K562 (cell line): ENCODE data around the gene SLC35E1. TPM values are rescaled to one million over a fixed set of nuclear protein-coding genes. Genes with fewer than 3 reads are reported as not detected.

Source experiments
- ATAC-seq: fragments of 200-7000 bp; cut with Tn5 transposase; 3 replicates; pipeline ENCODE4 v1.9.1; 2020; ENCODE audit warnings: moderate library complexity
- BruUV-seq: library from RNA; stranded (reverse); fragments of 400-500 nt; replicated peaks from 2 replicates; lab custom pipeline; 2021; lab: Mats Ljungman, UMichigan
- CTCF ChIA-PET: fragments of 300-600 bp; formaldehyde crosslinking; extraction: SDS; loops from one replicate; lab custom pipeline; 2021; ENCODE audit warnings: low intra/inter-chr PET ratio; lab: Yijun Ruan, JAX
- POLR2A ChIA-PET: fragments of 300-600, 350-650 bp; sonication (Branson Sonifier 250); formaldehyde crosslinking; extraction: SDS; loops from one replicate; lab custom pipeline; 2021; ENCODE audit warnings: antibody characterized with exemption, inconsistent platforms; lab: Yijun Ruan, JAX
- DNase-seq, 4 experiments: peaks; one replicate each; pipeline versions ENCODE4 v3.0.0 to v3.0.0-alpha.2; 2011 to 2018; ENCODE audit warnings: low spot score in 3 of 4, mixed read lengths in 3 of 4; ENCODE audit errors: extremely low read depth in 1 of 4
- FAIRE-seq: peaks from 2 replicates; lab custom pipeline; 2011; peaks lifted over from hg19 to GRCh38; lab: Jason Lieb, UNC
- H2AFZ ChIP-seq: 2 replicates; pipeline ENCODE4 v1.6.0; 2011; ENCODE audit warnings: low read depth, low read length, control low read depth, inconsistent platforms
- H3K27ac ChIP-seq: fragments of 200-600 bp; 3 replicates; pipeline ENCODE4 v1.8.0; 2011; ENCODE audit warnings: low read depth, mild to moderate bottlenecking, control low read depth, inconsistent platforms, low read length, moderate library complexity, mixed read lengths; ENCODE audit errors: extremely low read depth
- H3K27me3 ChIP-seq, 2 experiments: fragments of 300-600 bp in 1 of 2; 2 replicates in 1 of 2; 3 replicates in 1 of 2; pipeline versions ENCODE4 v1.6.0 to v1.8.0; 2011; ENCODE audit warnings: inconsistent platforms in 2 of 2, low read length in 2 of 2, mild to moderate bottlenecking in 1 of 2, mixed read lengths in 1 of 2, moderate library complexity in 1 of 2; ENCODE audit not compliant: control insufficient read depth in 2 of 2, insufficient read depth in 2 of 2
- H3K36me3 ChIP-seq: fragments of 300-600 bp; 3 replicates; pipeline ENCODE4 v1.8.0; 2011; ENCODE audit warnings: mild to moderate bottlenecking, low read length, inconsistent platforms; ENCODE audit not compliant: control insufficient read depth, insufficient read depth
- H3K4me1 ChIP-seq, 2 experiments: fragments of 200-600 bp in 1 of 2; replicated peaks in 1 of 2; 2 replicates in 1 of 2; 3 replicates in 1 of 2; pipeline versions ENCODE4 v1.5.1 to v1.8.0; 2011; ENCODE audit warnings: inconsistent platforms in 2 of 2, low read length in 2 of 2, mild to moderate bottlenecking in 1 of 2, mixed read lengths in 1 of 2, moderate library complexity in 1 of 2; ENCODE audit not compliant: control insufficient read depth in 2 of 2, insufficient read depth in 2 of 2
- H3K4me2 ChIP-seq: 2 replicates; pipeline ENCODE4 v1.6.1; 2011; ENCODE audit warnings: low read length, control low read depth, inconsistent platforms, mixed read lengths; ENCODE audit not compliant: insufficient read depth
- H3K4me3 ChIP-seq: fragments of 200-600 bp; sonication (generic), shearing (Covaris generic); 2 replicates; pipeline ENCODE4 v1.5.1; 2016; ENCODE audit warnings: control low read depth, inconsistent platforms
- H3K79me2 ChIP-seq: fragments of 200-600 bp; 3 replicates; pipeline ENCODE4 v1.8.0; 2011; ENCODE audit warnings: low read length, inconsistent platforms; ENCODE audit not compliant: control insufficient read depth, insufficient read depth
- H3K9ac ChIP-seq, 2 experiments: 2 replicates each; pipeline versions ENCODE4 v1.6.0 to v1.6.1; 2011; ENCODE audit warnings: low read depth in 2 of 2, low read length in 2 of 2, control low read depth in 1 of 2, inconsistent platforms in 1 of 2, mild to moderate bottlenecking in 1 of 2, mixed read lengths in 1 of 2; ENCODE audit not compliant: insufficient read depth in 1 of 2
- H3K9me1 ChIP-seq: one replicate; pipeline ENCODE4 v1.6.0; 2011; ENCODE audit warnings: inconsistent platforms, mild to moderate bottlenecking, low read length, moderate library complexity; ENCODE audit not compliant: control insufficient read depth, insufficient read depth
- H3K9me3 ChIP-seq: replicated peaks from 2 replicates; pipeline ENCODE4 v1.5.1; 2011; ENCODE audit warnings: low read depth, low read length, inconsistent platforms; ENCODE audit not compliant: control insufficient read depth, insufficient read depth
- H4K20me1 ChIP-seq: replicated peaks from 2 replicates; pipeline ENCODE4 v1.6.1; 2011; ENCODE audit warnings: low read length, inconsistent platforms, mixed read lengths; ENCODE audit not compliant: control insufficient read depth, insufficient read depth
- GTF2E2 ChIP-seq: fragments of 200-800 bp; sonication (Bioruptor generic); IDR thresholded peaks from 2 replicates; pipeline ENCODE4 v1.6.1; 2016; ENCODE audit warnings: missing genetic modification characterization, missing compliant biosample characterization
- HSF4 ChIP-seq: fragments of 250-450 bp; sonication (Bioruptor Pico); IDR thresholded peaks from 2 replicates; pipeline ENCODE4 v2.1.2; 2022; ENCODE audit warnings: mild to moderate bottlenecking, moderate library complexity, borderline replicate concordance
- KDM1A ChIP-seq, 2 experiments: fragments of 450-650 bp; IDR thresholded peaks; 2 replicates each; pipeline ENCODE4 v1.6.1; 2016; ENCODE audit warnings: mild to moderate bottlenecking in 2 of 2
- NR2C2 ChIP-seq, 2 experiments: fragments of 200-800 bp in 1 of 2; sonication (Bioruptor generic) in 1 of 2; sonication (generic) in 1 of 2; formaldehyde crosslinking in 1 of 2; IDR thresholded peaks; 2 replicates each; pipeline versions ENCODE4 v1.6.1 to v1.8.0; 2016 to 2022; ENCODE audit warnings: mild to moderate bottlenecking in 1 of 2, missing compliant biosample characterization in 1 of 2, missing genetic modification characterization in 1 of 2, missing genetic modification reagents in 1 of 2
- PHF20 ChIP-seq: fragments of 450-650 bp; IDR thresholded peaks from 2 replicates; pipeline ENCODE4 v1.6.1; 2018; ENCODE audit not compliant: partially characterized antibody
- STAT5A ChIP-seq: IDR thresholded peaks from 2 replicates; pipeline ENCODE4 v1.6.1; 2012; ENCODE audit warnings: low read length, inconsistent platforms, borderline replicate concordance
- ZC3H11A ChIP-seq: IDR thresholded peaks from 2 replicates; pipeline ENCODE4 v1.6.1; 2012; ENCODE audit warnings: low read depth, low read length, improper control_type of control experiment
- WGBS: fragments of 100-300 bp; shearing (Covaris generic); methylation state at CpG from one replicate; pipeline ENCODE4 v1.1.6; 2016; ENCODE audit warnings: low coverage, mixed read lengths; ENCODE audit not compliant: insufficient coverage; ENCODE audit errors: missing lambda C conversion rate; 5-methylcytosine and 5-hydroxymethylcytosine counted together
- in situ Hi-C: fragments of 300-500 bp; cut with MboI; formaldehyde crosslinking; loops from 4 replicates; pipeline ENCODE4 v1.15.0; 2018; ENCODE audit warnings: inconsistent platforms, mixed read lengths
- intact Hi-C: fragments of 100-400 bp; cut with micrococcal nuclease; formaldehyde crosslinking; loops from 2 replicates; pipeline ENCODE4 v1.14.2; 2022
- polyA plus RNA-seq, 8 experiments: library from polyadenylated mRNA; depleted of rRNA in 4 of 8; stranded (reverse) in 5 of 8; unstranded in 3 of 8; fragments of >200 nt; fragmentation: Nextera tagmentation in 2 of 8; fragmentation: Illumina TruSeq in 1 of 8; extraction: Ambion mirVana in 2 of 8; extraction: Trizol in 1 of 8; gene quantifications; 2 replicates each; pipeline versions ENCODE4 v1.2.1 to v1.2.3, GENCODE V29; 2011 to 2014; ENCODE audit warnings: inconsistent platforms in 1 of 8, missing spikeins in 1 of 8
- total RNA-seq, 7 experiments: library from RNA; depleted of rRNA in 6 of 7; stranded (reverse); fragments of >200 nt in 6 of 7; fragmentation: Illumina TruSeq in 2 of 7; extraction: Trizol in 2 of 7; gene quantifications; 2 replicates each; pipeline versions ENCODE4 v1.2.1 to v1.2.3, GENCODE V29; 2011 to 2021; ENCODE audit warnings: low replicate concordance in 1 of 7
- TF ChIP-seq, protein P1 (sequence below): fragments of 250-450 bp; sonication (Bioruptor Pico); IDR thresholded peaks from 2 replicates; pipeline ENCODE4 v1.5.0; 2021; ENCODE audit warnings: mild to moderate bottlenecking, moderate library complexity
- TF ChIP-seq, protein P2 (sequence below): sonication (generic); formaldehyde crosslinking; IDR thresholded peaks from 2 replicates; pipeline ENCODE4 v1.4.0; 2020; ENCODE audit warnings: mild to moderate bottlenecking, missing genetic modification reagents

SLC35E1 gene
- total and polyA plus RNA-seq, 9 of the 15 experiments (the other 6 are each of a cell fraction or from before 2014, with no cell fraction given) = 15.0 to 40.1 (median 25.7) TPM

DNA sequence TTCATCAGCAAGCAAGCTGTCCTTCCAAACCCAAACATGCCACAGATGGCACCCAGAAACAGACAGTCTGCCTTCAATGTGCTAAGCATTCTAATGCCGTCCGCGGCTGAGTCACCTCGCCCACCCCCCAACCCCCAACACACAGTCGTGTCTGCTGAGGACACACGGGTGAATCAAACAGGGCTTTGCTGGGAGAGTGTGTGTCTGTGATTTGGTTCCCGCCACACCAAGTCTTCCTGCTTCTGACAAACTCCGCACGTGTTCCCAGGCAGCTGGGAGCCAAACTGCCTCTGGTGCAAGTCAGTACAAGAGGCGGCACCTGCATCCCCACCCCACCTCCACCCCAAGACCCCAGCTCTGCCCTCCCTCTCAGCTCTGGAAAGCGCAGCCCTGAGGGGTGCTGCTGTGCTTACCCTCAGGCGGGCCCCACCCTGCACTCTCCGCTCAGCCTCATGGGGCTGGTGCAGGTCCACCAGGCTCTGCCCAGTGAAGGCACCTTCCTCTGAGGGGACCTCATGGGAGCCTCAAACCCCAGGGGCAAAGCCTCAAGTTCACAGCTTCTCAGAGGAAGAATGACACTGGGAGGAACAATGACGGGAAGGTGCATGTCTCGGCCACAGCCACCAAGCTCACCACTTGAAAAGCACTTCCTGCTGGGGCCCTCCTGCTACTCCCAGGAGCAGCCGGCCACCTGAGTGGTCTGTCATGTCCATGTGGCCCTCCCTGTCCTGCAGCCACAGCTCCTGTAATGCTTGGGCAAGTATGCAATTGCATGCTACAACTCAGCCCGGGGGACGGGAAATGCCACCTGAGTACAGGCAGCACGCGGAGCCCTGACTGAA, 15.0 kb upstream of the SLC35E1 start:
- no peak overlapping the region for H3K27ac ChIP-seq
- H3K79me2 ChIP-seq = peaks cover 96% of the 10 kb centered on the region
- no peak for DNase-seq
- peaks cover 13% of the 10 kb centered on the region; the same call in 1 of the 3 replicates for H3K36me3 ChIP-seq
- FAIRE-seq = peak; percentile 55
- peak overlapping the region in 1 of 2 experiments; percentile 75; a peak in 2 of 4 replicates for H3K9ac ChIP-seq
- POLR2A ChIA-PET = interaction anchor here (0.6 to 1.9 kb wide), 5 partner anchors 11 to 1084 kb away, joined by 3 to 8 read pairs (median 3); no protein-coding TSS in a partner anchor
- ATAC-seq = no peak
- H3K27me3 ChIP-seq = no peaks in the 10 kb centered on the region
- TF ChIP-seq, protein P1, sequence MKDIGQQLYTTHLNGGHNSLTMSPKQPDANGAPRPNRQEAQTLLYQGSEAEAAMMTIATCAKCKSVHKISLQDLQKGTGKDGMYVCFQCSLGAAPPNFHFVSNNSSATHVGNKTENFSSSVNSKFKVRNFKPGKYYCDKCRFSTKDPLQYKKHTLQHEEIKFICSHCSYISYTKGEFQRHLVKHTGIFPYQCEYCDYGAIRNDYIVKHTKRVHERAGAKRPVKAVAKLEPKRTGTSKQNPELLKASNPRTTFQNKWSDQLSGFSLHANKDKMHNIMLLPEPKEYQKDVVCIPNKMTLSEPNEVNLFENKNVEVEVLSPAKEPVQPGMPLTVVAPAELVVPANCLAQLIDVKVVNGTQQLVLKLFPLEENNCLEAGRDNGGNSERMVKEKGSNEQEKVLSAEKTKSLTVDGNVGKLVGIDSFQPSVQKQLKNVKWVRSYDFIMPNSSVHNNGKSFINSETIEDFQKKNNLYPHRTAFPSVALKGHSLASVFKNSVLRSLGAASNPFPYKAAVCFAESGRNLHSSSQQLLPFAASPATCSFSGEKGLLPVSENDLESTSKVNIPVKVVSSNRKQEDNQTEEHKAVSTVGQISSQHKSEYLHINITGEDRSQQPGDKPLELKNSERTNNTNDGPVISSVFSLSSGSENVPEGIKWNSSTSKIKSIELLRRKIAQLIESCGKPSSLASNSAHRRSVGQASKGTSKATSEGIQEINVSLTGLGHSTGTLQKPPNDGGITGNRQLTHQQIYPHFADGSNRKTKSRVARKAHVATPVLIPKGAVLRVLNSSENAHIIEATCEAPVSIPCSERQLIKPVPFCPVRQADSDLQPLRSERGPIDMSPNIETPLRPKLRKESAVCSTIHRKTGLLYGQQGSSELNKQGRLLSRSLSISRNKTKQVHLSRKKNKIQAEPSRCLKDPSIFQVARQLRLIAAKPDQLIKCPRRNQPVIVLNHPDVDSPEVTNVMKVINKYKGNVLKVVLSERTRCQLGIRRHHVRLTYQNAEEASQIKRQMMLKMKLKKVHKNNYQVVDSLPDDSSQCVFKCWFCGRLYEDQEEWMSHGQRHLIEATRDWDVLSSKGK (CRISPR knock-in tag) = no peak
- TF ChIP-seq ZC3H11A = no peak
- TF ChIP-seq STAT5A = no peak
- no peak for TF ChIP-seq PHF20
- TF ChIP-seq KDM1A (IDR thresholded peaks at IDR 0.05) = peak in 1 of 2 experiments; percentile 25; a peak in 1 of 4 replicates
- TF ChIP-seq, protein P2, sequence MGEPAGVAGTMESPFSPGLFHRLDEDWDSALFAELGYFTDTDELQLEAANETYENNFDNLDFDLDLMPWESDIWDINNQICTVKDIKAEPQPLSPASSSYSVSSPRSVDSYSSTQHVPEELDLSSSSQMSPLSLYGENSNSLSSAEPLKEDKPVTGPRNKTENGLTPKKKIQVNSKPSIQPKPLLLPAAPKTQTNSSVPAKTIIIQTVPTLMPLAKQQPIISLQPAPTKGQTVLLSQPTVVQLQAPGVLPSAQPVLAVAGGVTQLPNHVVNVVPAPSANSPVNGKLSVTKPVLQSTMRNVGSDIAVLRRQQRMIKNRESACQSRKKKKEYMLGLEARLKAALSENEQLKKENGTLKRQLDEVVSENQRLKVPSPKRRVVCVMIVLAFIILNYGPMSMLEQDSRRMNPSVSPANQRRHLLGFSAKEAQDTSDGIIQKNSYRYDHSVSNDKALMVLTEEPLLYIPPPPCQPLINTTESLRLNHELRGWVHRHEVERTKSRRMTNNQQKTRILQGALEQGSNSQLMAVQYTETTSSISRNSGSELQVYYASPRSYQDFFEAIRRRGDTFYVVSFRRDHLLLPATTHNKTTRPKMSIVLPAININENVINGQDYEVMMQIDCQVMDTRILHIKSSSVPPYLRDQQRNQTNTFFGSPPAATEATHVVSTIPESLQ (CRISPR knock-in tag) = no peak
- no peak for TF ChIP-seq NR2C2 (CRISPR knock-in tag; IDR thresholded peaks at IDR 0.05)
- TF ChIP-seq NR2C2 (tag; IDR thresholded peaks at IDR 0.05) = no peak
- no peak for TF ChIP-seq GTF2E2 (tag)
- TF ChIP-seq HSF4 (CRISPR knock-in tag) = no peak
- TF ChIP-seq, all 486 proteins: peak for 1
- Histone ChIP-seq H3K4me2 (peak overlapping the region; percentile 77), H3K9me3 (no peaks in the 10 kb centered on the region), H4K20me1 (peaks cover 45% of the 10 kb centered on the region), H3K4me3 (no peak overlapping the region), H3K4me1 (peaks cover 65 to 77% of the 10 kb centered on the region in 2 experiments), H3K9me1 (no peaks in the 10 kb centered on the region), H2AFZ (no peak overlapping the region)
- CTCF ChIA-PET = no interaction called here
- WGBS = 54% methylated on average over 20 of the region's 20 CpGs
- no TSS peak for BruUV-seq
- in situ Hi-C loops = no loop called here
- intact Hi-C loops = no loop called here
